A204.1 (cell line): ENCODE data around the gene RASSF7.
"Not testable (repeated sequence)": the region's sequence is repeated elsewhere in the genome, so short reads cannot be mapped to it uniquely, and the experiment has no call there.

Experiments used
- FAIRE-seq: peaks from 2 replicates; lab custom pipeline; 2012; peaks lifted over from hg19 to GRCh38; lab: Jason Lieb, UNC

Gene RASSF7

DNA sequence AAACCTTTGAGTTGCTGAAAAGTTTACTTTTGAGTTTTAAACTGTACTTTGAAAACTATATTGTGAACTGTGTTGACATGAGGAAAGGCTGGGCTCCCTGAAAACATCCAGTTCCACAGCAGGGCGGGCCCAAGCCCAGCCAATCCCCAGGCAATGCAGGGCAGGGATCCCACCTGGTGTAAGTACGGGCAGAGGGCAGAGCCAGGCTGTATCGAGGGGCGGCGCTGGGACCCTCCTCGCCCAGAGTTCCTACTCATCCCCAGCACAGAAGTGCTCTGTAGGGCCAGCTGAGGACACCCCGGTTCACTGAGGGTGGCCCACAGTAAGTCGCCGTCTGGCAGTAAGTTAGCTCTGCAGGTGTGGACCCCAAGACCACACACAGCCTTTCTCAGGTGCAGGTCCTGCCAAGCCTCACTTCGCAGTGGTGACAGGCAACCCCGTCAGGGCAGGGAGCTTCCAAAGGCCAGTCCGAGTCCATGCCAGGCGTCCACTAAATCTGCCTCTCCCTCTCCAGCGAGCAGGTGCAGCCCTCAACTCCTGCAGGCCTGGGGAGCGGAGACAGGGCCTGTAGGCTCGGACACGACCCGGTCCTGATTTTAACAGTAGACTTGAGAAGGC is 6.3 kb downstream of the RASSF7 start:
- FAIRE-seq, result no peak

DNA sequence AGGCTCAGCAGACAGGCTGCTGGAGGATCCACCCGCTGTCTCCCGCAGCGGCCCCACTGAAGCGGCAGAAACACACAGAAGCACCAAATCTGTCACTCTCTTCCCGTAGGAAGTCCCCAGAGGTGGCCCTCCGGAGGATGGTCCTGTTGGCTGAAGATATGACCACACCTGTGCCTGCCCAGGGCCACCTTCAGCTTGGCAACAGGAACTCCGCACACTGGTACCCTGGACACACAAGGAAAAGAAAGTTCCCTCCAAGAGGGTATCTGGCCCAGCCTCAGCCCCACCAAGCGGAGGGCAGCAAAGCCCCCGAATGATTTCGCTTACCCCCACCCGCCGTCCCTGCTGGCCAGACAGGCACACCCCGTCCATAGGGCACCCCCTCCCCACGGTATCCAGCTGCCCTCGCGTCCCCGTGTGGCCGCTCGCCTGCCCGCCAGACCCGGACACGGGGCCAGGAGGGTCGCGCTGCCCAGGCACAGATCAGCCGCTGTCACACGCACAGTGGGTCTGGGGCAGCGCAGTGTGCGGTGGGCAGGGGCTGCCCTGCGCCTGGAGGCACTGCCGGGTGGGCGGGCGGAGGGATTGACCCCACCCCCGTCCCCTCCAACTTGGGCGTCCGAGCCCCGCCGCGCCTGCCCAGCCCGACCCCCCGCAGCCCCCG is 7.0 kb downstream of the RASSF7 start:
- FAIRE-seq, result no peak

DNA sequence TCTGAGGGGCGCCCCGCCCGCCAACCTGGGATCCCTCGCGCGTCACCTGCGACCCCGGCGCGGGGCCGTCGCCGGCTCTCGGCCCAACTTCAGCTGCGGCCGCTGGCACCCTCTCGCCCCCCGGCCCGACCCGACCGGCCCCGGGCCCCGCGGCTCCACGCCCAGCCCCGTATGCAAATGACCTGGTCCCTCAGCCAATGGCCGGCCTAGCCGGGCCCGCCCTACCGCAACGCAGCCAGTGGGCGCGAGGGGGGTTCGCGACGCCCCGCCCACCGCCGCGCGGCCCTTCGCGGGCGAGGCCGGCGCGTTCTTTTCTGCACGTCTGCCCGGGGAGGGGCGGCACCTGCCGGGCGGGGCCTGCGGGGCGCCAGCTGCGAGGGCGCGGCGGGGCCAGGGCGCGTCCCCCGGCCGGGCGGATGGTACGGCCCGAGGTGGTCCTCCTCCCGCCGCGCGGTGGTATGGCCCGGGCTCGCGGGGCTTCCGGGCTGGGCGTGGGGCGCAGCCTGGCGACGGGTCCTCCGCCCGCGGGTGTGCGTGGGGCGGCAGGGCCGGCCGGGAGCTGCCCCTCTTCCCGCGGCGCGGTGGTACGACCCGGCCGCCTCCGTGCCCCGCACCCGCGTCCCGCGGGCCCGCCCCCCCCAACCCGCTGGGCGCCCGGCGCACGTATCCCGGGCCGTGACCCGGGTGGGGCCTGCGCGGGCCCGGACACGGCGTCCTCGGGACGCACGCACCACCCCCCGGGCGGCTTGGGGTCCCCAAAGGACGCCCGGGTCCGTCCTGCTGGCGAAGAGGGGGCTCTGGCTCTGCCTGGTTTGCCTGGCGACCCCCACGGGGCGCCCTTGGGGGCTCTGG is 7.8 kb downstream of the RASSF7 start:
- FAIRE-seq, result no peak

DNA sequence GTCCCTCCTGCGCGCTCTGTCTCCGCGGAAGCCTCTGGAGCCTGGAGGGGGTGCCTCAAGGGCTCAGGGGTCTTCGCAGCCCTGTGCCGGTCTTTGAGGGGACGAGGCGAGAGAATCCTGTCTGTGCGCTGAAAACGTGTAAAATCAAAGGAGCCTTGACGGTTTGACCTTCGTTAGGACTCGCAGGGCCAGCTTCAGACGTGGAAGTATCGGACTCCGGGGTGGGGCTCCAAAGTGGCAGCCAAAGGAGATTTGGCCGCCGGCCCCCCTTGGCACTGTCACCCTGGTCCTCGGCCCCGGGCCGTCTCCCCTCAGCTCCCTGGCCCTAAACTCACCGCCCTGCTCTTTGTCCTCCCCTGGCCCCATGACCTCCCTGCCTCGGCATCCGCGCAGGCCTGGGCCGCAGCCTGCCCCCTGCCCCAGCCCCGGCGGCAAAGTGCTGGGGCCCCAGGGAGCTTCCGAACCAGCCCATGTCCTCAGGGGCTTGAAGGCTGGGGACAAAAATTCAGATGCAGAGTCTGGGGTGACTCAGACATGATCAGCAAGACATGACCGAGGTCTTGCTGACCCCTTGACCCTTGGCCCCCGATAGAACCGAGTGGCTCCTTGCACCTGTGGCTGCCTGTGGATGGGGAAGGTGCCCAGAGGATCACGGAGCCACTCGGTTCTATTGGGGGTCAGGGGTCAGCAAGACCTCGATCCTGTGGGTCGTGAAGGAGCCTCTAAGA is 8.6 kb downstream of the RASSF7 start:
- FAIRE-seq, result no peak

DNA sequence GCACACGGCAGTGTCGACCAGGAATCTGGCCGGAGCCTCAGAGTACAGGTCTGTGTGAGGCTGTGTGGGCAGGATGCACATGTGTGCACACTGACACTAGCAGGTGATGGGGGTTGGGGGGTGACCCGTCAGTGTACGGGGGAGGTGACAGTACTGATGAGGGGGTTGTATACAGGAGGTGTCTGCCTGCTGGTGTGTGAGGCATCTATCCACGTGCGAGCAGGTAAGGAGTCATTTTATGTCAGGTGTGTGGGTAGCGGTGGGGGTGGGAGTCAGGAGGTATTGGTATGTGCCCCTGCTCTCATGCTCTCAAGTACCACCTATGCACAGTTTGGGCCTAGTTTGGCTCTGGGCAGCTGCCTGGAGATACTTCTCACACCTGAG is 11.0 kb downstream of the RASSF7 start:
- no peak for FAIRE-seq

DNA sequence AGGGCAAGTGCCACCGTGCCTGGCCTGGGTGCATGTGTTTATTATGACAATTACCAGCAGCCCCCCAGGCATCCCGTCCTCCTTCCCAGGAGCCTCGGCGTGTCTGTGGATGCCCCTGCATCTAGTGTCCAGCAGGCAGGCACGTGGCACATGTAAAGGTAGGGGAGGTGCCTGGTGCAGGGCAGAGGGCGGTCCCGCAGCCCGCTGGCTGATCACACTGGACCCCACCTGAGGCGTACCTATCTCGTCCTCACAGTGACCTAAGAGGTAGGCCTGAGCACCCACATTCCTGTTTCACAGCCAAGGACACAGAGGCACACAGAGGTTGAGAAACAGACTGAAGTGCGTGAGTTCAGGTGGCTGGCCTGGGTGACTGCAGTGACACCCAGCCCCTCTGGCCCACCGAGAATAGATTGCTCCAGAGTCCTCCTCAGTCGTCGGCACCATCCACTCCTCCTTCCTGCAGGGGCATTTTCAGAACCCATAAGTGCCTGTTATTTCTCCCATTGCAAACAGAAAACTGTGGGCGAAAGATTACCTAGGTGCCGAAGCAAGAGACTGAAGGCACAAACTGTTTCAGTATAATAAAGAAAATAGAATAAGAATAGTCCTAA is 12.5 kb downstream of the RASSF7 start:
- FAIRE-seq, result no peak

DNA sequence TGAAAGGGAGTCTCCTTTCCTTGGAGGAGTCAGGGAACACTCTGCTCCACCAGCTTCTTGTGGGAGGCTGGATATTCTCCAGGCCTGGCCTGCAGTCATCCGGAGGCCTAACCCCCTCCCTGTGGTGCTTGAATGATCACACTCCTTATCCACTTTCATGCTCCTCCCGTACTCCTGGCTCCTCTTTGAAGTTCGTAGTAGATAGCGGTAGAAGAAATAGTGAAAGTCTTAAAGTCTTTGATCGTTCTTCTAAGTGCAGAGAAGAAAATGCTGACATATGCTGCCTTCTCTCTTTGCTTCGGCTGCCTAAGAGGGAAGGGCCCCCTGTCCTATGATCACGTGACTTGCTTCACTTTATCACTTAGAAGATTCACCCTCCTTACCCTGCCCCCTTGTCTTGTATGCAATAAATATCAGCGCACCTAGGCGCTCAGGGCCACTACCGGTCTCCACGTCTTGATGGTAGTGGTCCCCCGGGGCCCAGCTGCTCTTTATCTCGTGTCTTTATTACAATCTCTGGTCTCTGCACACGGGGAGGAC is 13.3 kb downstream of the RASSF7 start:
- not testable (repeated sequence) for FAIRE-seq

DNA sequence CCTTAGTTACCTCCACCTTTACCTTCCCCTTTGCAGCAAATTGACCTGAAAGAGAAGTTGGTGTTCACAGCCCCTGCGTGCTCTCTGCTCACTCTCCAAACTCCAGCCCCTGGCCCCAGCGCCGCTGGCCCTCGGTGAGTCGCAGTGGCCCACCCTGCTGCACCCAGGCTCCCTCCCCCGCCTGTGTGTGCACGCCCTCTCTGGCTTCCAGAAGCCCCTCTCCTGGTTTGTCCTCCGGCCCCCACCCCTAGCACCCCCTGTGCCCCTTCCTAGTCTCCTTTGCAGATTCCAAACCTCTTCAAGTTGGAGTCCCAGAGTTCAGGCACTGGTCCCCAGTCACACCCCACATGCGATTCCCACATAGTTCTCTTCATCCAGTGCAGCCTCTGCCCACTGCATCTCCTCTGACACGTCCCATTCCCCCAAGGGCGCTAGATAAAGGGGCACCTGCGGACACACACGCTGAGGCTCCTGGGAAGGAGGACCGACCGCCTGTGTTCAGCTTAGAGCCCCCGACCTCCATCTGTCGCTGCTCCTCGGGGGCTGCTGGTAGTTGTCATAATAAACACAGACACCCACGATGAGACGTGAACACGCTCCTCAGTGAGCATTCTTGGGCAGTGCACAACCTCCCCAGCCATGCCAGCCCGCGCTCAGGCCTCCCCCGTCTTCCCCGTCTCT is 14.0 kb downstream of the RASSF7 start:
- no peak for FAIRE-seq

DNA sequence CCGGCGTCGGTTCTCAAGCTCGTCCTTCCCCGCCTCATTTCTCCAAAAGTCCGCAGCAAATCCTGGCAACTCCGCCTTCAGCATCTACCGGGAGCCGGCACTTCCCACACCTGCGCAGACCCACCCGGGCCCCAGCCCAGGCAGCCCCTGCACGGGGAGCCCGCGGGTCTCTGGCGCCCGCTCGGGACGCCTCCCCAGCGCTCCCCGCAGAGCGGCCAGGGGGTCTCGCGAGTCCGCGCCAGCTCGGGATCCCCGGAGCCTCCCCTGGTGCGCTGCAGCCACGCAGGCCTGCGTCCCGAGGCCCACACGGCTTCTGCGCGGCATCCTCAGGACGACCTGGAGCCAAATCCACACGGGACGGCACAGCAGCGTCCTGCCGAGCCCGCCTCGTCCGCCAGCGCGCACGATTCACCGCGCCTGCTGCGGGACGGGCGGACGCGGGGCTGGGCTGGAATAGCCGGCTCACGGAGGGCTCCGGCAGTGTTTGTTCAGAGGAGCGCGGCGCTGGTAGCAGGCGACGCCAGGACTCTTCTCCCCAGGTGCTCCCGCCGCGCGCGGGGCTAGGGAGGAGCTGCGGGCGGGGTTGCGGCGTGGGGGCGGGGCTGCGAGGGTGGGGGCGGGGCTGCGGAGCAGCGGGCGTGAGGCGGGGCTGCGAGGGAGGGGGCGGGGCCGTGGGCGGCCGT is 14.7 kb downstream of the RASSF7 start:
- FAIRE-seq, result no peak

DNA sequence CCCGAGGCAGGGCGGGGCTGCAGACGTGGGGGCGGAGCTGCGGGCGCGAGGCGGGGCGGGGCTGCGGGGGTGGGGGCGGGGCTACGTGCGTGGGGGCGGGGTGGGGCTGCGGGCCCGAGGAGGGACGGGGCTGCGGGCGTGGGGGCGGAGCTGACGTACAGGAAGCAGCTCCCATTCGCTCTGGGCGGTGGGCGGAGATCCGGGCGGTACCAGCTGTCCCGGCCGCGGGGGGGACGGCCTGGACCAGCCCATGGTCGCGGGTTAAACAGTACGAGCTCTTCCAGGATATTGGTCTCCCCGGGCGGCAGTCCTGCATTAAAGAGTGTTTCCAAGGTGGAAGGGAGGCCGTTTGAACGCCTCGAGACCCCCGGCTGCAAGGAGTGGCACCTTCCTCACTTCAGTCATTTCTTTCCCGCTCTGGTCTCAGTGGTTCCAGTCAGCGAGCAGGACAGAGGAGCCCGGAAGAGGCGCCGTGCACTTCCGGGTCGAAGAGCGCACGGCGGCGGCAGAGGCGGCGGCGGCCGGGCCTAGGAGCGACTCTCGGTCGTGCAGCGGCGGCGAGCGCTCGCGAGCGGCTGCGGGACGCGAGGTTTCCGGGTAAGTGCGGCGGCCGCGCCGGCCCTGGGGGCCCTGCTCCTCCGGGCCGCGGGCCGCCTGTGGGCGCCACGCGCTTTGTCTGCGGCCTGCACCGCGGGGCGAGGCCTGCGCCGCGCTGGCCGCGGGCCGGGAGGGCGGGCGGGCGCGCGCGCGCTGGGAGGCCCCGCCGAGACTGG is 15.4 kb downstream of the RASSF7 start, which contains the start of gene PHRF1:
Gene PHRF1, plus strand, starts transcription at position 475 of the 773 bp plus-strand sequence. CDS start 5,043 bp downstream, outside the sequence.
- FAIRE-seq, result no peak

DNA sequence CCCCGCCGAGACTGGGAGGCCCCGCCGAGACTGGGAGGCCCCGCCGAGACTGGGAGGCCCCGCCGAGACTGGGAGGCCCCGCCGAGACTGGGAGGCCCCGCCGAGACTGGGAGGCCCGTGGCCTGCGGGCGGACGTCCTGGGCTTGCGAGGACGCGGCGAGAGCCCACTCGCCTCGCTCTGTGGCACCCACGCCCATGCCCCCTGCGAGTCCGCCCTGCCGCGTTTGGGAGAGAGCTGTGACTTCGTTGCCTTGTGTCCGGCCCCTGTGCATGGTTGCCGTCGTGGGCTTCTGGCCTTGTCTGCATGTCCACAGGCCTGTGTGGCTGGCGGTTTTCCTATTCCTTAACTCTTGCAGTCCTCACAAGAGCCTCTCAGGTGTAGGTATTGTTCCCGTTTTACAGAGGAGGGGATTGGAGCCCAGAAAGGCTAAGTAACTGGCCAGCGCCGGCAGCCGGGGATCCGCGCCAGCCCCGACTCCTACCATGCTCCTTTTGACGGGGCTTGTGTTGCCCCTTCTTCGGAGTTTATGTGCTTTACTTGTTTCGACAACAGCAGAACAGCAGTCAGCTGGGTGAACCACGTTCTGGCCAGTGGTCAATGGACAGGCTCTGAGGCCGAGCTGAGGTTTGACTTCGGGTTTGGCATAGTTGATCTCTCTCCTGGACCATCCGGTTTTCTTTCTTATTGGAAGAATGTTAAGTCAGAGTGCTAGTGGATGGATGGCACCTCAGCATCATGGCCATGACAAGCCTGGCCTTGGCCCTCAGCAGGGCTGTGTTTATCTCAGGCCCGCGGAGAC is 16.2 kb downstream of the RASSF7 start:
- FAIRE-seq, result no peak

DNA sequence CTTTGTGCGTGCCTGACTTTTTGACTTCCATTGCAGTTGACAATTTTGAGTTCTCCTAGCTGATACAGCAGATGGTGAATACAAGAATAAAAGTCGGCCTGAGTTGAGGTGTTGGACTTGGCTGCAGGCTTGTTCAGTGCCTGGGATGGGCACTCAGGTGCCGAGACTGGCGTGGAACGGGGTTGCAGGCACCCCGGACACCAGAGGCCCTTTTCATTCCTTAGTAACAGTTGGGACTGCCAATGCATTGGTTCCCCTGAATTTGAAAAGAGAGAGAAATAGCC is 16.8 kb downstream of the RASSF7 start:
- FAIRE-seq, result no peak

DNA sequence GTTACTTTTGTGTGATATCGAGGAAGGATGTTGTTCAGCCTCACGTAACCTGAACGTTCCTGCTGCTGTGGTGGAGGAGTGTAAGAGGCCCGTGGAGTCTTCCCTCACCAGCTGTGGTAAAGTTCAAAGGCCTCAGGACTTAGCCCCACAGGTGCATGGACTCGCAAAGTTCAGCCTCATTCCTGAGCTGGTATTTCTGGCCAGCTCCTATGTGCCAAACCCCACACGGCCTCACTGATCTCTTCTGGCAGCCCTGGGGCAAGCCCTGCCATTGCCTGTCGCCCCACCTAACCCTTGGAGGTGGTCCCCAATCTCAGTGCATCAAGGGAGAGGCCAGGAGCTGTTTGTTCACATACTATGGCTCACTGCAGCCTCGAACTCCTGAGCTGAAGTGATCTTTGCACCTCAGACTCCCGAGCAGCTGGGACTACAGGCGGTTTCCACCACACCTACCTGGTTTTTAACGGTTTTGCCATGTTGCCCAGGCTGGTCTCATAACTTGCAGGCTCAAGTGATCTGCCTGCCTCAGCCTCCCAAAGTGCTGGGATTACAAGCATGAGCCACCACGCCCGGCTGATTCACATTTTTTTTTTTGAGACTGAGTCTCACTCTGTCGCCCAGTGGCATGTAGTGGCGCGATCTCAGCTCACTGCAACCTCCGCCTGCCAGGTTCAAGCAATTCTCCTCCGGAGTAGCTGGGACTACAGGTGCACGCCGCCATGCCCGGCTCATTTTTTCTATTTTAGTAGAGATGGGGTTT is 17.7 kb downstream of the RASSF7 start:
- no peak for FAIRE-seq

DNA sequence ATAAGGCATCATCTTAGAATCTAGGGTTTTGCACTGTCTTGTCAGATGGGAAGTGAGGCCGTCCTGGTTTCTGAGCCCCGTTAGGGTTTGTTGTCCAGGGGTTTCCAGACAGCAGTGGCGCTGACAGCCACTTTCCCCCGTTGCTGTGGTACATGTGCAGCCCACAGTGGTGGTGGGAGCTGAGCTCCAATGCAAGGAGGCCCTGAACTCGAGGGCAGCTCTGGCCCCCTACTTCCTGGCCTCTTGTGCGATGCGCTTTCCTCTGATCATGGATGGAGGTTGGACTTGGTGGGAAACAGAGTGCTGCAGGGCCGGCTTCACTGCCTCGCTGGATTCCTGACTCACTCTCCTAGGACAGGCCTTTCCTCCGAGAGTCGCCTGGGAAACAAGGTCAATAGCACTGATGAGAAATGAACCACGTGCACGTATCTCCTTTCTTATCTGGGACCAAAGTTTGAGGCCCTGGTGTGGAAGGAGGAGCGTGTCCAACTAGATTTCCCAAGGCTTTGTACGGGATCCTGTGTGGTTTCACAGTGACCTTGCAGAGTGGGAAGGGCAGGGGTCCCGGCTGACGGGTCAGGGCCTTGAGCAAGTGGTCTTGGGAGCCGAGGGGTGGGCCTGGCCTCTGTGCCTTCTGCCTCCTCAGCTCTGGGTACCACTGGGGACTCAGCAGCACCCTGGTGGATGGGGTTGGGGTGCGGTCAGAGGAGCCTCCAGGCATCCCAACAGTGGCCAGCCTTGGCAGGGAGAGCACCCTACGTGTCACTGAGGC is 19.2 kb downstream of the RASSF7 start:
- FAIRE-seq, result no peak

DNA sequence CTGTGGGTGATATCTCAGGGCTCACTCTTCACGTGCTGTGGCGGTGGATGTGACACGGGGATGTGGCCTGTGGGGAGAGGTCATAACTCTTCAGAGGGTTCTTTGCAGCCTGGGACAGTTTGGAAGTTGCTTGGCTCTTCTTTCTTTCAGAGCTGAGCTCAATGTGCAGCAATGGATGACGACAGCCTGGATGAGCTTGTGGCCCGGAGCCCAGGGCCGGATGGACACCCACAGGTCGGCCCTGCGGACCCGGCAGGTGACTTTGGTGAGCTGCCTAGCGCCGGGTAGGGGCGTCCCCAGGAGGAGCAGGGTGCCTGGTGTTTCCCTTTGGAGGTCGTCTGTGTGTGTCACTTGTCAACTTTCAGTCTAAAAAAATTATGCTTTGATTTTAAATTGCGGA is 20.6 kb downstream of the RASSF7 start:
- no peak for FAIRE-seq

DNA sequence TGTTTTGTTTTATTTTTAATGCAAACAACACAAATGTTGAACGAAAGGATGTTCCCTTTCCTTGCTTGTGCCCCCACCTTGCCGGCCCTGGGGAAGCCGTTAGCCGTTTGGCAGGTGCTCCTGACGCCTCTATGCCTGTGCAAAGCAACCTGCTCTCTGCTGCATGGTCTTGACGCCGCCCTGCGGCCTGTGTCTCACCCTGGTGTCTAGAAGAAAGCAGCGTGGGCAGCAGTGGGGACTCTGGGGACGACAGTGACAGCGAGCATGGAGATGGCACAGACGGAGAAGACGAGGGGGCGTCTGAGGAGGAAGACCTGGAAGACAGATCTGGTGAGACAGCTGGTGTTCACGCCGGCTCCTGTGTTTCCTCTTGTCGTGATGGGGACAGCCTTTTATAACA is 21.0 kb downstream of the RASSF7 start:
- FAIRE-seq, result no peak

DNA sequence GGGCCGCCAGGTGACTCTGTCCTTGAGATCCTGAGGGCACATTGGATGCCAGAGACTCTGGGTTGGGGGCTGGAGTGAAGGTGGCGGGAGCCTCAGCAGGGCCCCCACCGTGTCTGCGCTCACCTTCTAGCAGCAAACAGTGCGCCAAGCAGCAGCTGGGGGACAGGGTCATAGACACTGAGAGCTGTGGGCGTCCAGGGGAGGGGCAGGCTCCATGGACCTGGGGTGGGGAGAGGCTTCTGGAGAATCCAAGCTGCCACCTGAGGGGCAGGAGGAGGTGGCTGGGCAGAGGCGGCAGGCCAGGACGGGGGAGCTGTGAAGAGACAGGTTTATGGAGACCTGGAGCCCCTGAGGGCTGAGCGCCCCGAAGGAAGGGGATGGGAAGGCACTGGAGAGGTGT is 23.5 kb downstream of the RASSF7 start:
- FAIRE-seq, result no peak
